Spleen (tissue), 7 donors: ENCODE results near the gene RAD9A.

ENCODE experiments used
- CTCF ChIP-seq, 11 experiments: fragments of 200-600 bp in 7 of 11; fragments of 450-650 bp in 4 of 11; sonication (generic) in 4 of 11; IDR thresholded peaks in 8 of 11; conservative IDR thresholded peaks in 3 of 11; 1 replicate in 7 of 11; 2 replicates in 4 of 11; pipeline versions ENCODE4 v1.4.0 to v1.8.0; 2016 to 2021; ENCODE audit warnings: antibody characterized with exemption in 11 of 11, inconsistent platforms in 4 of 11, mild to moderate bottlenecking in 1 of 11
- POLR2A ChIP-seq, 3 donors: fragments of 450-650 bp; IDR thresholded peaks; one replicate each; pipeline ENCODE4 v1.5.1; 2017; ENCODE audit warnings: antibody characterized with exemption in 3 of 3, mild to moderate bottlenecking in 1 of 3
- donor health status: DM: no; HTN: no; CAD: no; lungs with moderate emphysema.
- donor health status: DM: no; HTN: no; CAD: no.
- donor health status: DM: no; HTN: no; CAD: no.

DNA sequence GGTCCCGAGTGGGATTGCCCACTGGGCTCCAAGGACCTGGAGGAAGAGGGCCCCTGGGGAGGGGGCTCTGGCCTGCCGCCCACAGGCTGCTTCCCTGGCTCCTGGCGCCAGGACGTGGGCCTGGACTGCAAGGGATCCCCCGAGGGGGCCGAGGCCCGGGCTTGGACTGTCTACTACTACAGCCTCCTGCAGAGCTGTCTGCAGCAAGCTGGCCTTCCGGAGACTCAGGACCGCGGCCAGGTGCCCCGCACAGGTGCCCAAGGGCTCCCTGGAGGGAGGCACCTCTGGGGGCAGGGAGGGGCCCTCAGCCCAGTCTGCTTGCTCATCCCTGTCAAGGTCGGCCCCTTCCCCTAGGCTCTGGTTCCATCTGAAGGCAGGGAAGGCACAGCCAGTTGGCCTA, 25.6 kb downstream of the RAD9A start:
- TF ChIP-seq CTCF (IDR thresholded peaks at IDR 0.05 in 8 of 11, conservative IDR thresholded peaks at IDR 0.05 in 3 of 11) (no peak), POLR2A (IDR thresholded peaks at IDR 0.05) (no peak)
